GM19372 (cell line): Measurements from ENCODE around the gene NEXMIF.
A peak's percentile ranks its signal among the peaks of the same experiment; 100 is the strongest.
"Not testable (repeated sequence)": the region's sequence is repeated elsewhere in the genome, so short reads cannot be mapped to it uniquely, and the experiment has no call there.

ENCODE experiments used
- ATAC-seq: cut with Tn5 transposase; IDR thresholded peaks from one replicate; pipeline ENCODE4 v1.9.1; 2021; ENCODE audit warnings: mild to moderate bottlenecking, low read depth, moderate library complexity; ENCODE audit not compliant: unreplicated experiment

Gene NEXMIF

GRCh38 chrX:74800062-74800461, 125.2 kb downstream of the NEXMIF start:
- ATAC-seq: no peak

- ATAC-seq: no peak
Measured at GRCh38 chrX:74797338-74797887, 127.8 kb downstream of the NEXMIF start.

GRCh38 chrX:74788545-74789086, 136.6 kb downstream of the NEXMIF start:
- no peak for ATAC-seq

GRCh38 chrX:74784629-74785028, 140.6 kb downstream of the NEXMIF start:
- ATAC-seq: no peak

- ATAC-seq: peak; percentile 65
Measured at GRCh38 chrX:74781507-74782034, 143.7 kb downstream of the NEXMIF start.

- no peak for ATAC-seq
Measured at GRCh38 chrX:74779175-74779574, 146.1 kb downstream of the NEXMIF start.

GRCh38 chrX:74774988-74775387, 150.3 kb downstream of the NEXMIF start:
- ATAC-seq: no peak

- no peak for ATAC-seq
Measured at GRCh38 chrX:74736450-74736849, 188.8 kb downstream of the NEXMIF start.

- ATAC-seq: no peak
Measured at GRCh38 chrX:74705269-74705668, 220.0 kb downstream of the NEXMIF start.

- not testable (repeated sequence) for ATAC-seq
Measured at GRCh38 chrX:74701343-74701742, 223.9 kb downstream of the NEXMIF start.

GRCh38 chrX:74684466-74684865, 240.8 kb downstream of the NEXMIF start:
- ATAC-seq: no peak
